Ectodermal cell (in vitro differentiated cells): ENCODE results near the gene RSPH3.

Experiments used
- H3K27ac ChIP-seq: 2 replicates; pipeline ENCODE4 v1.7.0; 2013; ENCODE audit warnings: mild to moderate bottlenecking, low read depth, low read length; ENCODE audit not compliant: insufficient read depth, poor library complexity, severe bottlenecking
- H3K27me3 ChIP-seq: 2 replicates; pipeline ENCODE4 v1.7.0; 2013; ENCODE audit warnings: mild to moderate bottlenecking, low read length; ENCODE audit not compliant: insufficient read depth, control insufficient read depth, poor library complexity, severe bottlenecking
- H3K36me3 ChIP-seq: one replicate; pipeline ENCODE4 v1.7.0; 2013; ENCODE audit warnings: low read length; ENCODE audit not compliant: control insufficient read depth, insufficient read depth
- H3K4me1 ChIP-seq: one replicate; pipeline ENCODE4 v1.7.0; 2013; ENCODE audit warnings: low read length; ENCODE audit not compliant: control insufficient read depth, insufficient read depth
- H3K4me3 ChIP-seq: 2 replicates; pipeline ENCODE4 v1.7.0; 2013; ENCODE audit warnings: low read depth, low read length, control low read depth; ENCODE audit not compliant: insufficient read depth
- H3K9me3 ChIP-seq: 2 replicates; pipeline ENCODE4 v1.7.0; 2013; ENCODE audit warnings: mild to moderate bottlenecking, low read length, moderate library complexity; ENCODE audit not compliant: control insufficient read depth
- WGBS, 2 experiments: methylation state at CpG; one replicate each; pipeline ENCODE4 v1.1.7; 2013; ENCODE audit warnings: missing lambda C conversion rate in 2 of 2; 5-methylcytosine and 5-hydroxymethylcytosine counted together

RSPH3 gene

DNA sequence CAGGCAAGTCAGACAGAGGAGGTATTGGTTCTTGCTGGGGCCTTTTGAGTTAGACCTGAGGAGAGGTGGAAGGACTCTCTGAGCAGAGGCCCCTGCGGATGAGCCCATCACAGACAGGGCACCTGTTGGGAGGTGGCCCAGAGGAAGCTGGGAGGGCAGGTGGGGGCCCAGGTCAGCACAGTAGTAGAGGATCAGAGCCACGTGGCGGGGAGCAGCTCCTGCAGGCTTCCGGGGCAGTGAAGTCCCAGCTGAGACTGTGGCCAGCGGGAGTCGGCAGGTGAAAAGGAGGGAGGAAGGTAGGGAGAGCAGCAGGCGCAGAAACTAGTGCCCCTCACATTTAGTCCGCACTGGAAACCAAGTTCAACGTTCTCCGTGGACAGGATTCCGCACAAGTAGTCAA, 61.8 kb downstream of the RSPH3 start:
- no peaks in the 10 kb centered on the region for H3K4me1 ChIP-seq
- no peaks in the 10 kb centered on the region for H3K27me3 ChIP-seq
- H3K36me3 ChIP-seq = no peaks in the 10 kb centered on the region
- H3K27ac ChIP-seq = no peak overlapping the region
- no peak overlapping the region for H3K4me3 ChIP-seq
- 88 to 89% methylated on average over 11 of the region's 11 CpGs for WGBS, 2 experiments
- H3K9me3 ChIP-seq = no peaks in the 10 kb centered on the region

DNA sequence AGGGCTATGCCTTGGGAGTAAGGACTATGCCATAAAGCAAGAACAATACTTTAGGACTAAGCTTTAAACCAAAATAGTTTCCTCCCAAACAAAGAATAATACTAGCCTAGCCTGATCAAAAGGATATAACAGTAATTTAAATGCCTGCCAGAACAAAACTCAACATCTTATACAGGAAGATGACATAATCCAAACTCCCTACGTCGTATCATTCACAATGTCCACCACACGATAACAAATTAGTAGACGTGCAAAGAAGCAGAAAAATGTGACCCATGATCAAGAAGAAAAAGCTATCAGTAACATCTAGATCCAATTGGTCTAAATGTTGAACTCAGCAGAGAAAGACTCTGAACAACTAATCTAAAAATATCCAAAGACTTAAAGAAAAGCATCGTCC, 65.8 kb downstream of the RSPH3 start:
- Histone ChIP-seq H3K4me3 (no peak overlapping the region), H3K9me3 (no peaks in the 10 kb centered on the region)
- 96 to 97% methylated on average over 5 of the region's 5 CpGs for WGBS, 2 experiments

DNA sequence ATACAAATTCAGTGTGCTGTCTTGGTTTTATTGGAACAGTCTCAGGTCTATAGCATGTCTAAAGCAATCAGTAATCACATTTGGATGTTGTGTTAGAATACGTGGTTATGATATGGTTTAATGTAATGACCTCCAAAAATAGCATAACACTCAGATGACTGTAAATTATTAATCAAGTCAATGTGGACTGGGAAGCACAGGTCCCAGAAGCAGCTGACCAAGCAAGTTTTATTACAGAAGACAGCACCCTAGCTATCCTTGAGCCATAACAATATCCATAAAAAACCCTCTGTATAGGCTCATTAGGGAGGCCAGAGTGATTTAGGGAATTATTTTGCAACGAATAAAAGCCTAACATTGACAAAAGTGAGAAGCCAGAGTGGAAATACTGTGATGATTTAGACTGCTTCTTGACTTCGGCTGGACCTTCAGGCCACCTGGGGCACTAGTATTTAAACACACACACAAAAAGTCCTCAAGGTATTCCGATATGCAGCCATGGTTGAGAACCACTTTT, 66.9 kb downstream of the RSPH3 start:
- H3K4me1 ChIP-seq = no peaks in the 10 kb centered on the region
- H3K27ac ChIP-seq = no peak overlapping the region
- no peaks in the 10 kb centered on the region for H3K36me3 ChIP-seq
- WGBS, 2 experiments = 84 to 99% methylated on average over 4 of the region's 4 CpGs
- no peak overlapping the region for H3K4me3 ChIP-seq
- H3K9me3 ChIP-seq = no peaks in the 10 kb centered on the region
- no peaks in the 10 kb centered on the region for H3K27me3 ChIP-seq

More for the DNA sequence above, 65.8 kb downstream of the RSPH3 start:
- no peak overlapping the region for H3K27ac ChIP-seq
- H3K4me1 ChIP-seq = no peaks in the 10 kb centered on the region
- H3K36me3 ChIP-seq = no peaks in the 10 kb centered on the region
- H3K27me3 ChIP-seq = no peaks in the 10 kb centered on the region

DNA sequence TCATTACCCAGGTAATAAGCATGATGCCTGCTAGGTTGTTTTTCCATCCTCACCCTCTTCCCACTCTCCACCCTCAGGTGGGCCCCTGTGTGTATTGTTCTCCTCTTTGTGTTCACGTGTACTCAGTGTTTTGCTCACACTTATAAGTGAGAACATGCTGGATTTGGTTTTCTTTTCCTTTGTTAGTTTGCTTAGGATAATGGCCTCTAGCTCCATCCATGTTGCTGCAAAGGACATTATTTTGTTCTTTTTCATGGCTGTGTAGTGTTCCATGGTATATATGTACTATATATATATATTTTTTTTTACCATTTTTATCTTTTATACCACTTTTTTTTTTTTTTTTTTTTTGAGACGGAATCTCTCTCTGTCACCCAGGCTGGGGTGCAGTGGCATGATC, 71.9 kb downstream of the RSPH3 start:
- Histone ChIP-seq H3K4me1 (no peaks in the 10 kb centered on the region), H3K4me3 (no peak overlapping the region), H3K9me3 (no peaks in the 10 kb centered on the region), H3K36me3 (no peaks in the 10 kb centered on the region), H3K27ac (no peak overlapping the region), H3K27me3 (no peaks in the 10 kb centered on the region)
- WGBS, 2 experiments = 90% methylated on average over 1 of the region's 2 CpGs; no CpG with 5 or more reads in 1 of the 2 experiments

DNA sequence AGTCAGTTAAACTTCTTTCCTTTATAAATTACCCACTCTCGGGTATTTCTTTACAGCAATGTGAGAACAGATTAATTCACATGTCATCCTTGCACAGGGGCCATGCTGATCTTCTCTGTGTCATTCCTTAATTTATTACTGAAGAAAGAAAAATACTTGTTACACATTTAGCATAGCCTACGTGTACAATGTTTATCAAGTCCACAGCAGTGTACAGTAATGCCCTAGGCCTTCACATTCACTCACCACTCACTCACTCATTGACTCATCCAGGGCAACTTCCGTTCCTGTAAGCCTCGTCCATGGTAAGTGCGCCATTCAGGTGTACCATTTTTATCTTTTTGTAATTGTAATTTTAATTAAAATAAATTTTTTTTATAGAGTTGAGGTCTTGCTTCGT, 73.6 kb downstream of the RSPH3 start:
- H3K27me3 ChIP-seq = no peaks in the 10 kb centered on the region
- H3K9me3 ChIP-seq = no peaks in the 10 kb centered on the region
- no peaks in the 10 kb centered on the region for H3K4me1 ChIP-seq
- 92 to 95% methylated on average over 4 to 5 of the region's 6 CpGs for WGBS, 2 experiments
- no peaks in the 10 kb centered on the region for H3K36me3 ChIP-seq
- no peak overlapping the region for H3K27ac ChIP-seq
- no peak overlapping the region for H3K4me3 ChIP-seq

DNA sequence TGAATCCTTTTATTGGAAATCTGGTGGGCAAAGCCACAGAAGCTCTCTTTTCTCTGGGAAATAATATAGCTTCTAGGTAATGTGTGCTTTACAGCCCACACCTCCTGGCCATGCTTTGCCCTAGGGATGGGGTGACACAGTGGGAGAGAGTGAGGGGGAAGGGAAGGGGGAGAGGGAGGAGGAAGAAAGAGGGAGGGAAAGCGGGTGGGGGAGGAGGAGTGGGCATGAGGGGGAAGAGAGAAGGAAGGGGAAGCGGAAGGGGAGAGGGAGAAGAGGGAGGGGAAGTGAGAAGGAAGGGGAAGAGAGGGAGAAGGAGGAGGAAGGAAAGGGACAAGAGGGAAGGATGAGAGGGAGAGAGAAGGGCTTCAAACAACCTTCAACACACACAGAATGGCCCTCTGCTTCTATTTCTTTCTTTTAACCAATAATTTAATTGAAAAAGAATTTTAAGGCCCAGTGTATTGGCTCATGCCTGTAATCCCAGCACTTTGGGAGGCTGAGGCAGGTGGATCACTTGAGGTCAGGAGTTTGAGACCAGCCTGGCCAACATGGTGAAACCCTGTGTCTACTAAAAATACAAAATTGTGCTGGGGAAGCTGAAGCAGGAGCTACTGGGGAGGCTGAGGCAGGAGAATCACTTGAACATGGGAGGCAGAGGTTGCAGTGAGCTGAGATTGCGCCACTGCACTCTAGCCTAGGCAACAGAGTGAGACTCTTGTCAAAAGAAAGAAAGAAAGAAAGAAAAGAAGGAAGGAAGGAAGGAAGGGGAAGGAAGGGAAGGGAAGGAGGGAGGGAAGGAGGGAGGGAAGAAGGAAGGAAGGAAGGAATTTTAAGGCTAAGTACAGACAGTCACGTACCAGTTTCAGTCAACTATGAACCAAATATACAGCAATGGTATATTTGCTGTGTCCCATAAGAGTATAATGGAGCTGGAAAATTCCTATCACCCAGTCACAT, 75.2 kb downstream of the RSPH3 start:
- Histone ChIP-seq H3K9me3 (no peaks in the 10 kb centered on the region), H3K4me3 (no peak overlapping the region), H3K4me1 (no peaks in the 10 kb centered on the region), H3K27ac (no peak overlapping the region), H3K27me3 (no peaks in the 10 kb centered on the region), H3K36me3 (no peaks in the 10 kb centered on the region)
- 75 to 77% methylated on average over 4 of the region's 4 CpGs for WGBS, 2 experiments

DNA sequence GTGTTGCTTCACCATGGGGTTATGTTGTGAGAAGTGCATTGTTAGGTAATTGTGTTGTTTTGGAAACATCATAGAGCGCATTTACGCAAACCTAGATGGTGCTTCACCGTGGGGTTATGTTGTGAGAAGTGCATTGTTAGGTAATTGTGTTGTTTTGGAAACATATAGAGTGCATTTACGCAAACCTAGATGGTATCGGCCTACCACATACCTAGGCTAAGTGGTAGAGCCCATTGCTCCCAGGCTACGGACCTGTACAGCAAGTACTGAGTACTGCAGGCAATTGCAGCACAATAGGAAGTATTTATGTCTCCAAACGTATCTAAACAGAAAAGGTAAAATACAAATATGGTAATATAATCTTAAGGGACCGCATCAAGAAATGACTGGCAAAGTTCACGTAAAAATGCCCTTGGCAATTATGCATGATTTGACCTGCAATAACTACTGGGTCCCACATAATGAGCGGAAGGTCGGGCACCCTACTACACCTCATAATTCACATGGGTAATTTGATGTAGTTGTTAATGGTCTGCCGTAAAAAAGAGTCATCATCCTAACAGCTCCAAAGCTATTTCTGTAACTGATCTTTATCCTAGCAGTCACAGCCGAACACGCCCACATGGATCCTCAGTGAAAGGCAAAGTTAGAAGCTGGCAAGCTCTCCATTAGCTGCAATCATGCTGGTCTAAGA, 76.0 kb downstream of the RSPH3 start:
- Histone ChIP-seq H3K36me3 (no peaks in the 10 kb centered on the region), H3K27ac (no peak overlapping the region), H3K4me3 (no peak overlapping the region), H3K9me3 (no peaks in the 10 kb centered on the region), H3K4me1 (no peaks in the 10 kb centered on the region), H3K27me3 (no peaks in the 10 kb centered on the region)
- WGBS, 2 experiments = 94 to 95% methylated on average over 12 to 14 of the region's 14 CpGs
